Hepatocyte (in vitro differentiated cells): ENCODE data around the gene SCP2.

ENCODE experiments used
- EZH2 ChIP-seq: fragments of 200-600 bp; sonication (generic); IDR thresholded peaks from 2 replicates; pipeline ENCODE4 v1.6.1; 2016; ENCODE audit warnings: antibody characterized with exemption, mild to moderate bottlenecking, borderline replicate concordance
- TF ChIP-seq, protein P1 (sequence below): fragments of 200-600 bp; sonication (generic); IDR thresholded peaks from 2 replicates; pipeline ENCODE4 v1.5.1; 2016; ENCODE audit warnings: antibody characterized with exemption, mild to moderate bottlenecking; ENCODE audit not compliant: poor library complexity

DNA sequence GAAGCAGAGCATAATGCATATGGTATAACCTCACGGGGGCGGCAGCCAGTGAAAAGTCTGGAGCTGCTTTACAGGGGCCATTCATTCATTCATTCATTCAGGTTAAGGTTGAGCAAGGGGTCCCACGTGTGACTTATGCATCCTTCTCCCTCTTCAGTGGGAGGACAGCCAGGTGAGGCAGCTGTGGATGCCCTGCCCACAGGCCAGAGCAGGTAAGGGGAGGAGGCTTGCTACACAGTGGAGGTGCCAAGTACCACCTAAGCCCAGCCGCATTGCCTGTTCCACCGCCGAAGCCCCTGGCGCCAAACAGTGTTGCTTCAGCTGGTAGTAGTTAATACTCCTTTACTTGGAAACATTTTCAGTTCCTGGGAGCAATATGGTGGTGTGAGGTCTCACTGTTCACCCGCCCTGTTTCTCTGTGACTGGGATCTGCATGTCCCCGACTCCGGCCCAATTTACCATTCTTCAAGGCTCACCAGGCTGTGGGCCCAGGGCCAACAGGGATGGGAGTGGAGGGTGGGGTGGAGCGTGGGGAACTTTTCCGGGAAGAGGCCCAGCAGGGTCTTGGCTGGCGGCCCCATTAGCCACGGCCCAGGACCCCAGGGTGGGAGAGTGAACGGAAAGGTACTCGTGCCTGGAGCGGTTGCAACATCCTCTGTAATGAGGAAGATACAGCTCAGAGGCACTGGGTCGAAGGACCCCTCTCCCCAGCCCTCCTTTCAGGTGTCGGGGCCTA, 134.2 kb downstream of the SCP2 start:
- TF ChIP-seq, protein P1, sequence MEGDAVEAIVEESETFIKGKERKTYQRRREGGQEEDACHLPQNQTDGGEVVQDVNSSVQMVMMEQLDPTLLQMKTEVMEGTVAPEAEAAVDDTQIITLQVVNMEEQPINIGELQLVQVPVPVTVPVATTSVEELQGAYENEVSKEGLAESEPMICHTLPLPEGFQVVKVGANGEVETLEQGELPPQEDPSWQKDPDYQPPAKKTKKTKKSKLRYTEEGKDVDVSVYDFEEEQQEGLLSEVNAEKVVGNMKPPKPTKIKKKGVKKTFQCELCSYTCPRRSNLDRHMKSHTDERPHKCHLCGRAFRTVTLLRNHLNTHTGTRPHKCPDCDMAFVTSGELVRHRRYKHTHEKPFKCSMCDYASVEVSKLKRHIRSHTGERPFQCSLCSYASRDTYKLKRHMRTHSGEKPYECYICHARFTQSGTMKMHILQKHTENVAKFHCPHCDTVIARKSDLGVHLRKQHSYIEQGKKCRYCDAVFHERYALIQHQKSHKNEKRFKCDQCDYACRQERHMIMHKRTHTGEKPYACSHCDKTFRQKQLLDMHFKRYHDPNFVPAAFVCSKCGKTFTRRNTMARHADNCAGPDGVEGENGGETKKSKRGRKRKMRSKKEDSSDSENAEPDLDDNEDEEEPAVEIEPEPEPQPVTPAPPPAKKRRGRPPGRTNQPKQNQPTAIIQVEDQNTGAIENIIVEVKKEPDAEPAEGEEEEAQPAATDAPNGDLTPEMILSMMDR = no peak
- no peak for TF ChIP-seq EZH2
